Retina (tissue), 1 donor: ENCODE data around the gene SCNN1B.
"Not testable (repeated sequence)": the region's sequence is repeated elsewhere in the genome, so short reads cannot be mapped to it uniquely, and the experiment has no call there.

Experiments used
- DNase-seq: peaks from one replicate; pipeline ENCODE4 v3.0.0-alpha.2; 2016

Gene SCNN1B

GRCh38 chr16:23357761-23358290 is 55.7 kb downstream of the SCNN1B start:
- no peak for DNase-seq

- no peak for DNase-seq
These were observed 57.1 kb downstream of the SCNN1B start for GRCh38 chr16:23359092-23359760.

GRCh38 chr16:23362460-23363317 is 60.6 kb downstream of the SCNN1B start:
- DNase-seq, result no peak

GRCh38 chr16:23365602-23366240 is 63.6 kb downstream of the SCNN1B start:
- DNase-seq, result no peak

GRCh38 chr16:23366341-23366740 is 64.2 kb downstream of the SCNN1B start:
- not testable (repeated sequence) for DNase-seq

GRCh38 chr16:23367564-23367963 is 65.5 kb downstream of the SCNN1B start:
- DNase-seq, result no peak

GRCh38 chr16:23367988-23368387 is 65.9 kb downstream of the SCNN1B start:
- no peak for DNase-seq

- no peak for DNase-seq
These were observed 66.4 kb downstream of the SCNN1B start for GRCh38 chr16:23368469-23368868.

- DNase-seq, result no peak
These were observed 67.3 kb downstream of the SCNN1B start for GRCh38 chr16:23369416-23369815.

- no peak for DNase-seq
These were observed 69.3 kb downstream of the SCNN1B start for GRCh38 chr16:23371368-23371767.

GRCh38 chr16:23373436-23374219 is 71.5 kb downstream of the SCNN1B start:
- no peak for DNase-seq

GRCh38 chr16:23374721-23375510 is 72.8 kb downstream of the SCNN1B start:
- DNase-seq, result peak; percentile 54

- DNase-seq, result peak; percentile 11
These were observed 73.5 kb downstream of the SCNN1B start for GRCh38 chr16:23375643-23376042.

- DNase-seq, result no peak
These were observed 75.2 kb downstream of the SCNN1B start for GRCh38 chr16:23377071-23377931.

- no peak for DNase-seq
These were observed 76.2 kb downstream of the SCNN1B start for GRCh38 chr16:23378256-23378655.

GRCh38 chr16:23378921-23379320 is 76.8 kb downstream of the SCNN1B start:
- DNase-seq, result no peak

- no peak for DNase-seq
These were observed 77.6 kb downstream of the SCNN1B start for GRCh38 chr16:23379707-23380106.

GRCh38 chr16:23380501-23380951 is 78.4 kb downstream of the SCNN1B start:
- DNase-seq, result no peak

- not testable (repeated sequence) for DNase-seq
These were observed 79.6 kb downstream of the SCNN1B start for GRCh38 chr16:23381702-23382101.

- no peak for DNase-seq
These were observed 80.2 kb downstream of the SCNN1B start for GRCh38 chr16:23382279-23382678.

GRCh38 chr16:23383881-23384280 is 81.8 kb downstream of the SCNN1B start:
- DNase-seq, result no peak
